Measurements from ENCODE around the gene FOXK1.
A peak's percentile ranks its signal among the peaks of the same experiment; 100 is the strongest.
"Not testable (repeated sequence)": the region's sequence is repeated elsewhere in the genome, so short reads cannot be mapped to it uniquely, and the experiment has no call there.

The FOXK1 gene

GRCh38 chr7:4668510-4668847 lies 13.6 kb upstream of the FOXK1 start:
- no peak overlapping the region for H3K27ac ChIP-seq
- TF ChIP-seq CTCF (IDR thresholded peaks at IDR 0.05): no peak
- no peak for TF ChIP-seq ZFX (IDR thresholded peaks at IDR 0.05; ENCODE audit: borderline replicate concordance)

- no peak overlapping the region for H3K27ac ChIP-seq
- TF ChIP-seq CTCF (IDR thresholded peaks at IDR 0.05) (no peak), ZFX (IDR thresholded peaks at IDR 0.05; ENCODE audit: borderline replicate concordance) (no peak)
Measured at GRCh38 chr7:4670791-4671190, 11.3 kb upstream of the FOXK1 start.

GRCh38 chr7:4675771-4676367 lies 6.2 kb upstream of the FOXK1 start:
- H3K27ac ChIP-seq: no peak overlapping the region
- TF ChIP-seq CTCF (IDR thresholded peaks at IDR 0.05) (no peak), ZFX (IDR thresholded peaks at IDR 0.05; ENCODE audit: borderline replicate concordance) (no peak)

DNA sequence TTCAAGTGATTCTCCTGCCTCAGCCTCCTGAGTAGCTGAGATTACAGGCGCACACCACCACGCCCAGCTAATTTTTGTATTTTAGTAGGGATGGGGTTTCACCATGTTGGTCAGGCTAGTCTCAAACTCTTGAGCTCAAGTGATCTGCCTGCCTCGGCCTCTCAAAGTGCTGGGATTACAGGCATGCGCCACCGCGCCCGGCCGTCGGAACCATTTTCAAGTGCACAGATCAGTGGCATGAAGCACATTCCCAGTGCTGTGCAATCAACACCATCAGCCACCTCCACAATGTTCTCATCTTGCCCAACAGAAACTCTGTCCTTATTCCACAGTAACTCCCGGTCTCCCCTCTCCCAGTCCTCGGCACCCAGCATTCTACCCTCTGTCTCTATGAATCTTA lies 4.6 kb upstream of the FOXK1 start:
- H3K27ac ChIP-seq: not testable (repeated sequence)

DNA sequence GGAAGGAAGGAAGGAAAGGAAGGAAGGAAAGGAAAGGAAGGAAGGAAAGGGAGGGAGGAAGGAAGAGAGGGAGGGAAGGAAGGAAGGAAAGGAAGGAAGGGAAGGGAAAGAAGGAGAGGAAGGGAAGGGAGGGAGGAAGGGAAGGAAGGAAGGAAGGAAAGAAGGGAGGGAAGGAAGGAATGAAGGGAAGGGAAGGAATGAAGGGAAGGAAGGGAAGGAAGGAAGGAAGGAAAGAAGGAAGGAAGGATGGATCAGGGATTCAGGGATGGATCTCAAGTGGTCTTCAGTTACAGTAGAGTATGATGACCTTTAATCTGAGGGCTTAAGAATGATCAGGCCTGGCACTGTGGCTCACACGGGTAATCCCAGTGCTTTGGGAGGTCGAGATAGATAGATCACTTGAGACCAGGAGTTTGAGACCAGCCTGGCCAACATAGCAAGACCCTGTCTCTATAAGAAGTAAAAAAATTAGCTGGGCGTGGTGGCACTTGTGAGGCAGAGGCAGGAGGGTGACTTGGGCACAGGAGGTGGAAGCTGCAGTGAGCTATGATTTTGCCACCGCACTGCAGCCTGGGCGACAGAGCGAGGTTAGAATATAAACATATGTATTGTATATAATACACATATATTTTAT lies 760 bp upstream of the FOXK1 start:
- peak overlapping the region; percentile 72 for H3K27ac ChIP-seq
- TF ChIP-seq CTCF (IDR thresholded peaks at IDR 0.05) (no peak), ZFX (IDR thresholded peaks at IDR 0.05; ENCODE audit: borderline replicate concordance) (no peak)

DNA sequence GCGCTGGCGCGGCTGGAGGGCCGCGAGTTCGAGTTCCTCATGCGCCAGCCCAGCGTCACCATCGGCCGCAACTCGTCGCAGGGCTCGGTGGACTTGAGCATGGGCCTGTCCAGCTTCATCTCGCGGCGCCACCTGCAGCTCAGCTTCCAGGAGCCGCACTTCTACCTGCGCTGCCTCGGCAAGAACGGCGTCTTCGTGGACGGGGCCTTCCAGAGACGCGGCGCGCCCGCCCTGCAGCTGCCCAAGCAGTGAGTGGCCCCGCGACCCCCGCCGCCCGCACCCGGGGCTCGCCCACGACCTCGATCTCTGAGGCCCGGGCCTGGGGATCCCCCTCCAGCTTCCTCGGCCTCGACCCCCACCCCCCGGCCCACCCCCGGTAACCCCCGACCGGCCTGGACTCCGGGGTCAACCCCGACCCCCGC lies 537 bp downstream of the FOXK1 start:
- TF ChIP-seq CTCF (IDR thresholded peaks at IDR 0.05) (peak; percentile 31), ZFX (IDR thresholded peaks at IDR 0.05; ENCODE audit: borderline replicate concordance) (no peak)
- H3K27ac ChIP-seq: peak overlapping the region; percentile 72

DNA sequence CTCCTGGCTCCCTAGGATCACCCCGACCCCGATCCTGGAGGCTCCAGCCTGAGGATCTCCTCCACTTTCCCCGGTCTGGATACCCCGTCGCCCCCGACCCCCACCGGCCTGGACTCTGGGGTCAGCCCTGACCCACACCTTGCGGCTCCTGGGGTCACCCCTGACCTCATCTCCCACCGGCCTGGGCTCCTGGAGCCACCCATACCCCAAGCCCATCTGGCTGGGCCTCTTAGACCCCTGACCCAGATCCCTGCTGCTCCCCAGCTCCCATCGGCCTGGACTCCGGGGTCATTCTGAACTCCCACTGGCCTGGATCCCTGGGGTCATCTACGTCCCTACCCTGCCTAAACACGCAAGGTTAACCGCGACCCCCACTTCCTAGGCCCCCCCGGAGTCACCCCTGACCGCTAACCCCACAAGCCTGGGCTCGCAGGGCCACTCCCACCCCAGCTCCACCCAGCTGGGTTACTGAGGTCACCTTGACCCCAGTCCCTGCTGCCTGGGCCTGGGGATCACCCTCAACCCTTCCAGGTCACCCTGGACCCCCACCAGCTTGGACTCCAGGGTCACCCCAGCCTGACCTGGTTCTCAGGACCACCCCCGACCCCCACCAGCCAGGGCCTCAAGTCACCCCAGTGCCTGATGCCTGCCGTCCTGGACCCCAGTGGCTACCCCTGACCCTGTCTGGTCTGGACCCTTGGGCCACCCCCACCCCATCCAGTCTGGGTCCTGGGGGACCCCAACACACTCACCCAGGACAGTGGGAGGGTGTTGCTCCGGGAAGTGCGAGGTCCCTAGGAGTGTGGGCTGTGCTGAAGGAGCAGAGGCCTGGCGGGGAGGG lies 1.2 kb downstream of the FOXK1 start:
- TF ChIP-seq ZFX (IDR thresholded peaks at IDR 0.05; ENCODE audit: borderline replicate concordance) (no peak), CTCF (IDR thresholded peaks at IDR 0.05) (no peak)
- H3K27ac ChIP-seq: peak overlapping the region; percentile 72

Measured in 22Rv1 (cell line).